ENCODE data around the gene FBLIM1.

FBLIM1 gene

GRCh38 chr1:15753776-15754175 is 4.8 kb upstream of the FBLIM1 start:
- DNase-seq (ENCODE audit: low spot score) = no peak
- in situ Hi-C loops (cut with MboI; ENCODE audit: low sequenced_read_pairs, unreplicated experiment) = no loop called here

DNA sequence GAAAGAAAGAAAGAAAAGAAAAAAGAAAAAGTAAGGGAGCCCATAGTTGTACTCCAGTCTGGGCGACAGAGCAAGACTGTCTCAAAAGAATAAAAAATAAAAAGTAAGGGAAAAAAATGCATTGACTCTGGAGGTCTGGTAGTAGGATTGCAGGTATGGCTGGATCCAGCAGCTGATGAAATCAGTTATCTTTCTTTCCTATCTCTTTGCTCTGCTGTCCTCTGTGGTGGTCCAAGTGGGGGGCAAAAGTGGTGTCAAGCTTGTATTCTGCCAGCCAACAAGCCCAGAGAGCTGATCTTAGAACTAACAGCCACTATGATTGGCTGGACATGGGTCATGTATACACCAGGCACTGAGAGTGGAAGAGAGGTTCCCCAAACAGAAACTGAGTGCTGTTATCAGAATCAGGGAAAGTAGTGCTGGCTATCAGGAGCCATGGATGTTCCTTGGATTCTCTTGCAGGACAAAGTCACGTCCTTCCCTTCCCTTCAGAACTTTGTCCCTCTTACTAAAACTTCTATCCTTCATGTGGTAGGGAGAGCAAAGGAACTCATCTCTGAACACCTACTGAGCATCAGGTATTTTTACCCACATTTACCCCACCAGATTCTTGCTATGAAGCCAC is 3.5 kb upstream of the FBLIM1 start:
- in situ Hi-C loops (cut with MboI; ENCODE audit: low sequenced_read_pairs, unreplicated experiment) = no loop called here
- TF ChIP-seq, protein P1, sequence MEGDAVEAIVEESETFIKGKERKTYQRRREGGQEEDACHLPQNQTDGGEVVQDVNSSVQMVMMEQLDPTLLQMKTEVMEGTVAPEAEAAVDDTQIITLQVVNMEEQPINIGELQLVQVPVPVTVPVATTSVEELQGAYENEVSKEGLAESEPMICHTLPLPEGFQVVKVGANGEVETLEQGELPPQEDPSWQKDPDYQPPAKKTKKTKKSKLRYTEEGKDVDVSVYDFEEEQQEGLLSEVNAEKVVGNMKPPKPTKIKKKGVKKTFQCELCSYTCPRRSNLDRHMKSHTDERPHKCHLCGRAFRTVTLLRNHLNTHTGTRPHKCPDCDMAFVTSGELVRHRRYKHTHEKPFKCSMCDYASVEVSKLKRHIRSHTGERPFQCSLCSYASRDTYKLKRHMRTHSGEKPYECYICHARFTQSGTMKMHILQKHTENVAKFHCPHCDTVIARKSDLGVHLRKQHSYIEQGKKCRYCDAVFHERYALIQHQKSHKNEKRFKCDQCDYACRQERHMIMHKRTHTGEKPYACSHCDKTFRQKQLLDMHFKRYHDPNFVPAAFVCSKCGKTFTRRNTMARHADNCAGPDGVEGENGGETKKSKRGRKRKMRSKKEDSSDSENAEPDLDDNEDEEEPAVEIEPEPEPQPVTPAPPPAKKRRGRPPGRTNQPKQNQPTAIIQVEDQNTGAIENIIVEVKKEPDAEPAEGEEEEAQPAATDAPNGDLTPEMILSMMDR (IDR thresholded peaks at IDR 0.05; ENCODE audit: borderline replicate concordance, control extremely low read depth, extremely low read depth, insufficient read depth, missing control alignments) = no peak
- no peak for DNase-seq (ENCODE audit: low spot score)

More at GRCh38 chr1:15753776-15754175, 4.8 kb upstream of the FBLIM1 start:
- TF ChIP-seq, protein P1 (IDR thresholded peaks at IDR 0.05; ENCODE audit: borderline replicate concordance, control extremely low read depth, extremely low read depth, insufficient read depth, missing control alignments) = no peak

GRCh38 chr1:15755646-15756040 is 3.0 kb upstream of the FBLIM1 start:
- TF ChIP-seq, protein P1 (IDR thresholded peaks at IDR 0.05; ENCODE audit: borderline replicate concordance, control extremely low read depth, extremely low read depth, insufficient read depth, missing control alignments) = no peak
- in situ Hi-C loops (cut with MboI; ENCODE audit: low sequenced_read_pairs, unreplicated experiment) = no loop called here

GRCh38 chr1:15756143-15757015 is 2.2 kb upstream of the FBLIM1 start:
- TF ChIP-seq, protein P1 (IDR thresholded peaks at IDR 0.05; ENCODE audit: borderline replicate concordance, control extremely low read depth, extremely low read depth, insufficient read depth, missing control alignments) = no peak
- in situ Hi-C loops (cut with MboI; ENCODE audit: low sequenced_read_pairs, unreplicated experiment) = no loop called here
- DNase-seq (ENCODE audit: low spot score) = no peak

More at GRCh38 chr1:15755646-15756040, 3.0 kb upstream of the FBLIM1 start:
- no peak for DNase-seq (ENCODE audit: low spot score)

DNA sequence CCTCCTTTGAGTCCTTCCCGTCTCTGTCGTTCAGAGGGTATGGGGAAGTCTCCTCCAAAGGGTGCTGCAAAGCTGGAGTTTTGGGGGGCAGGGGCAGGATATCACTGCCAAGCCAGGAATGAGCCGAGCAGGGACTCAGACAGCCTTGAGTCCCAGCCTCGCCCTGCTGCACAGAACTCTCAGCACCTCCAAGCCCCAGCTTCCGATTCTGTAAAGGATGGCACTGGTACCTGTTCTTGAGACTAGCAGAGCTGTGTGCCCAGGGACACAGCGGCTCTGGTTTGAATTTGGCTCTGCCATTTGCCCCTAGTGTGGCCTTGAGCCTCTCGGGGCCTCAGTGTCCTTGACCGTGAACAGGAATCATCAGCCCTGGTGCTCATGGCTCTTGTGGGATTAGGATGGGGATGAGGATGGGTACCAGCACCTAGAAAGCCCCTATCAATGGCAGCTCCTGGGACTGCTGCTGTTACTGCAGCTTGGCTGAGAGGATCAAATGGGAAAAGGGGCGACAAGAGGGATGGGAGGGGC is 1.5 kb upstream of the FBLIM1 start:
- in situ Hi-C loops (cut with MboI; ENCODE audit: low sequenced_read_pairs, unreplicated experiment) = no loop called here
- no peak for DNase-seq (ENCODE audit: low spot score)
- TF ChIP-seq, protein P1 (IDR thresholded peaks at IDR 0.05; ENCODE audit: borderline replicate concordance, control extremely low read depth, extremely low read depth, insufficient read depth, missing control alignments) = no peak

DNA sequence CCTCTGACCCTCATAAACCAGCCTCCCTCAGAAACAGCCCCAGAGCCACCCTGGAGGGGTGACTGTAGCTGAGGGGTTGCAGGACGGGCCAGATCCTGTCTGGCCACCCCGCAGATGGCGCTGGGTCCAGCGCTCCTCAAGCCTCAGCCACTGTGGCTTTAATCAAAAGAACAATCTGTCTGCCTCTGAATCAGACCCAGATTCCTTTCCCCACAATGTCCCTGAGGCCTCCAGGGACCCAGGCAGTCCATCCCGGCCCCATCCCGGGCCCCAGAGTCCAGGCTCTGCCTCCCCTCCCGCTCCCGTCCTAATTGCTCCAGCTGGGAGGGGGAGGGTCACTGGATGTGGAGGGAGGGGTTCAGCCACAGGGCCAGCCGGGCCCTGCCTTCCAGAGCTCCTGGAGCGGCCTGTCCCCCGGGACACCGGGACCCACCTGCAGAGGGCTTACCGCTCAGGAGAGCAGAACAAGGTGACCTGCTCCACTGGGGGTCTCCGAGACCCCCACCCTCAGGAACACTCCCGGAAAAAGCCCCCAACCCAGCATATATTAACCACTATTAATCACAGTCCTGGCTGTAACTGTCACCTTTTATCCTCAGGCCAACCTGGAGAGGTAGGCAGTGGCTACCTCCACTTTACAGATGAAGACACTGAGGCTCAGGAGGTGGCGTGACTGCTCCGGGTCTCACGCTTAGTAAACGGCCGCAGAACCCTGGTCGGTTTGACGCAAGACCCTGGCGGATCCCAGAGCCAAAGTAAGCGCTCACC is 836 bp upstream of the FBLIM1 start:
- TF ChIP-seq, protein P1 (IDR thresholded peaks at IDR 0.05; ENCODE audit: borderline replicate concordance, control extremely low read depth, extremely low read depth, insufficient read depth, missing control alignments) = no peak
- DNase-seq (ENCODE audit: low spot score) = no peak
- in situ Hi-C loops (cut with MboI; ENCODE audit: low sequenced_read_pairs, unreplicated experiment) = no loop called here
